Parathyroid adenoma (tissue), 2 donors: ENCODE data around the gene GNAI3.

Source experiments
- H2AFZ ChIP-seq: fragments of 300-600 bp; sonication (generic); one replicate; pipeline ENCODE4 v1.7.0; 2017; ENCODE audit warnings: antibody characterized with exemption, mild to moderate bottlenecking
- H3K27ac ChIP-seq: fragments of 300-600 bp; sonication (generic); one replicate; pipeline ENCODE4 v1.7.0; 2017
- H3K27me3 ChIP-seq: fragments of 300-600 bp; sonication (generic); one replicate; pipeline ENCODE4 v1.7.0; 2017; ENCODE audit warnings: low read length; ENCODE audit not compliant: control insufficient read depth, insufficient read depth
- H3K36me3 ChIP-seq: fragments of 300-600 bp; sonication (generic); one replicate; pipeline ENCODE4 v1.7.0; 2017; ENCODE audit warnings: low read length; ENCODE audit not compliant: control insufficient read depth, insufficient read depth
- H3K4me1 ChIP-seq: fragments of 300-600 bp; sonication (generic); one replicate; pipeline ENCODE4 v1.7.0; 2017; ENCODE audit warnings: control low read depth
- H3K4me2 ChIP-seq: fragments of 300-600 bp; sonication (generic); one replicate; pipeline ENCODE4 v1.7.0; 2017; ENCODE audit warnings: low read length
- H3K4me3 ChIP-seq: fragments of 300-600 bp; sonication (generic); one replicate; pipeline ENCODE4 v1.7.0; 2017; ENCODE audit warnings: low read depth, low read length
- H3K79me2 ChIP-seq: fragments of 300-600 bp; sonication (generic); one replicate; pipeline ENCODE4 v1.7.0; 2017; ENCODE audit warnings: control low read depth
- H3K9ac ChIP-seq: fragments of 300-600 bp; sonication (generic); one replicate; pipeline ENCODE4 v1.7.0; 2017; ENCODE audit warnings: mild to moderate bottlenecking
- H3K9me3 ChIP-seq: fragments of 300-600 bp; sonication (generic); one replicate; pipeline ENCODE4 v1.7.0; 2017; ENCODE audit warnings: low read length; ENCODE audit not compliant: control insufficient read depth
- CTCF ChIP-seq: fragments of 300-600 bp; sonication (generic); IDR thresholded peaks from one replicate; pipeline ENCODE4 v1.7.0; 2017; ENCODE audit warnings: antibody characterized with exemption, mild to moderate bottlenecking
- donor health status: primary hyperparathyroidism.

The GNAI3 gene

GRCh38 chr1:109627692-109628399 is 79.4 kb downstream of the GNAI3 start:
- no peak overlapping the region for H3K4me2 ChIP-seq
- no peak overlapping the region for H3K9ac ChIP-seq
- H3K9me3 ChIP-seq, result no peaks in the 10 kb centered on the region
- no peak overlapping the region for H3K4me3 ChIP-seq
- no peak overlapping the region for H3K27ac ChIP-seq
- TF ChIP-seq CTCF, result no peak
- H3K36me3 ChIP-seq, result no peaks in the 10 kb centered on the region
- H3K4me1 ChIP-seq, result no peaks in the 10 kb centered on the region
- H3K79me2 ChIP-seq, result no peaks in the 10 kb centered on the region
- H2AFZ ChIP-seq, result no peak overlapping the region
- H3K27me3 ChIP-seq, result no peaks in the 10 kb centered on the region

- H3K9me3 ChIP-seq, result no peaks in the 10 kb centered on the region
- no peaks in the 10 kb centered on the region for H3K27me3 ChIP-seq
- H3K27ac ChIP-seq, result no peak overlapping the region
- no peak for TF ChIP-seq CTCF
- H3K4me1 ChIP-seq, result no peaks in the 10 kb centered on the region
- no peak overlapping the region for H3K4me2 ChIP-seq
- no peak overlapping the region for H2AFZ ChIP-seq
- H3K9ac ChIP-seq, result no peak overlapping the region
- no peak overlapping the region for H3K4me3 ChIP-seq
- H3K36me3 ChIP-seq, result no peaks in the 10 kb centered on the region
- no peaks in the 10 kb centered on the region for H3K79me2 ChIP-seq
These were observed 80.3 kb downstream of the GNAI3 start for GRCh38 chr1:109628540-109629321.

- Histone ChIP-seq H3K4me2 (no peak overlapping the region), H3K9ac (no peak overlapping the region), H3K4me3 (no peak overlapping the region), H2AFZ (no peak overlapping the region), H3K79me2 (no peaks in the 10 kb centered on the region), H3K9me3 (no peaks in the 10 kb centered on the region), H3K27me3 (no peaks in the 10 kb centered on the region), H3K27ac (no peak overlapping the region), H3K4me1 (peaks cover 3% of the 10 kb centered on the region), H3K36me3 (no peaks in the 10 kb centered on the region)
- no peak for TF ChIP-seq CTCF
These were observed 81.1 kb downstream of the GNAI3 start for GRCh38 chr1:109629372-109630030.

- no peaks in the 10 kb centered on the region for H3K9me3 ChIP-seq
- H3K27me3 ChIP-seq, result no peaks in the 10 kb centered on the region
- no peak for TF ChIP-seq CTCF
- no peak overlapping the region for H3K4me3 ChIP-seq
- H3K36me3 ChIP-seq, result no peaks in the 10 kb centered on the region
- H3K79me2 ChIP-seq, result no peaks in the 10 kb centered on the region
- H2AFZ ChIP-seq, result no peak overlapping the region
- H3K27ac ChIP-seq, result no peak overlapping the region
- H3K9ac ChIP-seq, result no peak overlapping the region
- peaks cover 5% of the 10 kb centered on the region for H3K4me1 ChIP-seq
- no peak overlapping the region for H3K4me2 ChIP-seq
These were observed 81.9 kb downstream of the GNAI3 start for GRCh38 chr1:109630081-109630897.
